GM23248 (cell line): ENCODE results near the gene PROSER1. TPM values are rescaled to one million over a fixed set of nuclear protein-coding genes. Genes with fewer than 3 reads are reported as not detected.

Source experiments
- DNase-seq: peaks from one replicate; pipeline ENCODE4 v3.0.0-alpha.2; 2015
- H2AFZ ChIP-seq: fragments of 200-600 bp; sonication (generic); 2 replicates; pipeline ENCODE4 v1.6.1; 2016; ENCODE audit warnings: antibody characterized with exemption
- H3F3A ChIP-seq: fragments of 200-600 bp; sonication (generic); 2 replicates; pipeline ENCODE4 v1.6.1; 2016; ENCODE audit warnings: mild to moderate bottlenecking, antibody characterized with exemption, mixed run types; ENCODE audit not compliant: insufficient read depth
- H3K27ac ChIP-seq: fragments of 200-600 bp; sonication (generic); 2 replicates; pipeline ENCODE4 v1.5.1; 2016; ENCODE audit warnings: mild to moderate bottlenecking
- H3K27me3 ChIP-seq: fragments of 200-600 bp; sonication (generic); replicated peaks from 2 replicates; pipeline ENCODE4 v1.6.1; 2016; ENCODE audit warnings: mild to moderate bottlenecking; ENCODE audit not compliant: insufficient read depth
- H3K36me3 ChIP-seq: fragments of 200-600 bp; sonication (generic); 2 replicates; pipeline ENCODE4 v1.6.1; 2016; ENCODE audit warnings: low read depth, mild to moderate bottlenecking
- H3K4me1 ChIP-seq: fragments of 200-600 bp; sonication (generic); 2 replicates; pipeline ENCODE4 v1.6.1; 2016; ENCODE audit warnings: mild to moderate bottlenecking; ENCODE audit not compliant: insufficient read depth
- H3K4me2 ChIP-seq: fragments of 200-600 bp; sonication (generic); one replicate; pipeline ENCODE4 v1.6.1; 2016; ENCODE audit warnings: mild to moderate bottlenecking; ENCODE audit not compliant: unreplicated experiment
- H3K4me3 ChIP-seq: fragments of 200-600 bp; sonication (generic); 2 replicates; pipeline ENCODE4 v1.5.1; 2016; ENCODE audit warnings: mild to moderate bottlenecking
- H3K79me2 ChIP-seq: fragments of 200-600 bp; sonication (generic); 2 replicates; pipeline ENCODE4 v1.6.1; 2016; ENCODE audit warnings: mild to moderate bottlenecking; ENCODE audit not compliant: insufficient read depth
- H3K9ac ChIP-seq: fragments of 200-600 bp; sonication (generic); 2 replicates; pipeline ENCODE4 v1.6.1; 2016; ENCODE audit warnings: mild to moderate bottlenecking
- H3K9me2 ChIP-seq: fragments of 200-600 bp; sonication (generic); 2 replicates; pipeline ENCODE4 v1.6.1; 2016; ENCODE audit warnings: mixed run types, mild to moderate bottlenecking, moderate library complexity; ENCODE audit not compliant: insufficient read depth
- H3K9me3 ChIP-seq: fragments of 200-600 bp; sonication (generic); one replicate; pipeline ENCODE4 v1.6.1; 2017; ENCODE audit warnings: low read depth
- H4K20me1 ChIP-seq: fragments of 200-600 bp; sonication (generic); 2 replicates; pipeline ENCODE4 v1.6.0; 2016; ENCODE audit not compliant: insufficient read depth
- EZH2 ChIP-seq: fragments of 200-600 bp; sonication (generic); IDR thresholded peaks from 2 replicates; pipeline ENCODE4 v1.6.1; 2018; ENCODE audit warnings: antibody characterized with exemption, mild to moderate bottlenecking; ENCODE audit not compliant: insufficient read depth, poor library complexity, severe bottlenecking
- EZH2phosphoT487 ChIP-seq: fragments of 200-600 bp; sonication (generic); IDR thresholded peaks from 2 replicates; pipeline ENCODE4 v1.6.1; 2018; ENCODE audit warnings: antibody characterized with exemption, moderate library complexity, mild to moderate bottlenecking, low read depth; ENCODE audit not compliant: insufficient read depth
- WGBS, 2 experiments: methylation state at CpG; one replicate each; pipeline ENCODE4 v1.1.6; 2015 to 2017; ENCODE audit warnings: low lambda C conversion rate in 2 of 2, low coverage in 1 of 2; ENCODE audit errors: missing lambda C conversion rate in 2 of 2; 5-methylcytosine and 5-hydroxymethylcytosine counted together
- in situ Hi-C: fragments of 300-500 bp; cut with MboI; formaldehyde crosslinking; loops from 2 replicates; pipeline ENCODE4 v1.15.0; 2020
- polyA plus RNA-seq: library from polyadenylated mRNA; unstranded; fragments of >200 nt; fragmentation: Nextera tagmentation; extraction: Ambion mirVana; gene quantifications from 2 replicates; pipeline ENCODE4 v1.2.1, GENCODE V29; 2016
- total RNA-seq: library from RNA; depleted of rRNA; stranded (reverse); fragments of >200 nt; shearing (Covaris generic); gene quantifications from 2 replicates; pipeline ENCODE4 v1.2.3, GENCODE V29; 2014

PROSER1 gene
- total and polyA plus RNA-seq, 2 experiments from 2014 or later, result 6.7 to 7.6 TPM

DNA sequence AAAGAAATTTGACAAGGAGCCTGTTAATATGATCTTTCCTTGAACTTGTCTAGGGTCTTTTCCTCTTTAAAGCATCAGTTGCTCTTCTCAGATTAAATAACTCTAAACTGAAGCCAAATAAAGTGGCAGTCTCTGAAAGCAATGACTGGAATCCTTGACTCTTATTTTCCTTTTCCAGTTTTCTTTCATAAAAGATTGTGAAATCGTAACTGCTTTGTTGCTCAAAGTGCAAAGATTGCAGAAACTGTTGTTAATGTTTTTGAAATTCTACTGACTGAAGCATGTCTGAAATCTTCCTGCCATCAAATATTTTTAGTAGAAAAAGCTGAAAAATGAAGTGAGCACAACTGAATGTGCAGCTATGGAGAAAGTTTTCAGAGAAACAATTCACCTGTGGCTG lies 2.3 kb upstream of the PROSER1 start:
- Histone ChIP-seq H3F3A (no peaks in the 10 kb centered on the region), H2AFZ (peak overlapping the region; percentile 32; the same call in 1 of the 2 replicates), H3K79me2 (peaks cover 36% of the 10 kb centered on the region), H3K9me2 (no peaks in the 10 kb centered on the region), H3K9me3 (no peaks in the 10 kb centered on the region), H3K4me2 (no peak overlapping the region), H4K20me1 (0 out of 2 replicates have a peak, but pooled peaks cover 4% of the 10 kb centered on the region), H3K27ac (no peak overlapping the region), H3K4me3 (no peak overlapping the region), H3K36me3 (no peaks in the 10 kb centered on the region), H3K9ac (no peak overlapping the region), H3K4me1 (peaks cover 15% of the 10 kb centered on the region), H3K27me3 (no peaks in the 10 kb centered on the region)
- TF ChIP-seq EZH2 (no peak), EZH2phosphoT487 (no peak)
- in situ Hi-C loops, result loop anchor here (25.0 kb wide), 1 partner anchor 572 kb away; the partner anchor contains the start of gene LHFPL6
- peak; percentile 34 for DNase-seq
- WGBS, 2 experiments, result 14 to 17% methylated on average over 1 of the region's 1 CpG

DNA sequence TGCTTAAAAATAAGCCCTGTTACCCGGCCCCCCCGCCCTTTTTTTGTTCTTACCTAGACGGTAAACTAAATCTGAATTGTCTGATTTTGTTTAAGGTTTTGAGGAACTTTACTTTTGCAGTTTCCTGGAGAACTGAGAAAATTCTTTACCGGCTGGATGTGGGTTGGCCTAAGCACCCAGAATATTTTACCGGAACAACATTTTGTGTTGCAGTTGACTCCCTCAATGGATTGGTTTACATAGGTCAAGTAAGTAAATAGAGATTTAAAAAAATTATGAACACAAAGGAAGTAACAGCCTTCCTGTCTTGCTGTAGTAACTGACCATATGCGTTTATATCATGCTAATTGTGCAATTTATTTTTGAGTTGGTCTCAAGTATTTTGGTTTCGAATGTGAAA lies 1.2 kb upstream of the PROSER1 start:
- Histone ChIP-seq H3K79me2 (peaks cover 48% of the 10 kb centered on the region), H3K27me3 (no peaks in the 10 kb centered on the region), H3K4me2 (peak overlapping the region; percentile 98), H4K20me1 (0 out of 2 replicates have a peak, but pooled peaks cover 4% of the 10 kb centered on the region), H3F3A (no peaks in the 10 kb centered on the region), H3K9me3 (no peaks in the 10 kb centered on the region), H3K4me1 (peaks cover 17% of the 10 kb centered on the region), H3K4me3 (peak overlapping the region; percentile 97), H2AFZ (peak overlapping the region; percentile 99), H3K36me3 (no peaks in the 10 kb centered on the region), H3K9me2 (no peaks in the 10 kb centered on the region), H3K27ac (peak overlapping the region; percentile 65), H3K9ac (peak overlapping the region; percentile 88)
- TF ChIP-seq EZH2 (no peak), EZH2phosphoT487 (no peak)
- peak; percentile 7 for DNase-seq
- 8 to 12% methylated on average over 7 of the region's 7 CpGs for WGBS, 2 experiments
- in situ Hi-C loops, result loop anchor here (25.0 kb wide), 1 partner anchor 573 kb away; the partner anchor contains the start of gene LHFPL6

DNA sequence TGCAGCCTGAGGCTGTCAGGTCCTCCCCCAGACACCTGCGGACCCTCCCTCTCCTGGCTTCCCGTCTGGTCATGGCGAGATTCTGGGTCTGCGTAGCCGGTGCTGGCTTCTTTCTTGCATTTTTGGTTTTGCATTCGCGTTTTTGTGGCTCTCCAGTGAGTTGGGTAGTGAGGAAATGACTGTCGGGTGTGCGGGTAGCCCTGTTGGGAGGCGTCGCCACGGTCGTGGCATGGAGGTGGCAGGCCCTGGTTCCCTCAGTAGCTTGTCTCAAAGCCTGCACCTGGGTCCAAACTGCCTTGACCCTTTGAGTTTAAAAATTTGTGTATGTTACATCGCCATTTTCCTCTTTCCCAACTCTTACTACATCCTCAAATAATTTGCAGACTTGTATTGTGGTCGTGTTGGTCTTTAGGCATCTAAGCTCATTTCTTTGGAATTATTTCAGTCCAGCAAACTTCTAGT lies 711 bp upstream of the PROSER1 start:
- peak overlapping the region; percentile 97 for H3K4me3 ChIP-seq
- TF ChIP-seq EZH2phosphoT487 (no peak), EZH2 (no peak)
- no peaks in the 10 kb centered on the region for H3F3A ChIP-seq
- WGBS, 2 experiments, result 0 to 2% methylated on average over 15 of the region's 15 CpGs
- H3K4me1 ChIP-seq, result peaks cover 17% of the 10 kb centered on the region
- H3K4me2 ChIP-seq, result peak overlapping the region; percentile 98
- 0 out of 2 replicates have a peak, but pooled peaks cover 4% of the 10 kb centered on the region for H4K20me1 ChIP-seq
- in situ Hi-C loops, result loop anchor here (25.0 kb wide), 1 partner anchor 574 kb away; the partner anchor contains the start of gene LHFPL6
- DNase-seq, result peak; percentile 58
- H3K9me2 ChIP-seq, result no peaks in the 10 kb centered on the region
- H2AFZ ChIP-seq, result peak overlapping the region; percentile 99
- peak overlapping the region; percentile 88 for H3K9ac ChIP-seq
- H3K9me3 ChIP-seq, result no peaks in the 10 kb centered on the region
- peak overlapping the region; percentile 65 for H3K27ac ChIP-seq
- no peaks in the 10 kb centered on the region for H3K36me3 ChIP-seq
- peaks cover 53% of the 10 kb centered on the region for H3K79me2 ChIP-seq
- H3K27me3 ChIP-seq, result no peaks in the 10 kb centered on the region

DNA sequence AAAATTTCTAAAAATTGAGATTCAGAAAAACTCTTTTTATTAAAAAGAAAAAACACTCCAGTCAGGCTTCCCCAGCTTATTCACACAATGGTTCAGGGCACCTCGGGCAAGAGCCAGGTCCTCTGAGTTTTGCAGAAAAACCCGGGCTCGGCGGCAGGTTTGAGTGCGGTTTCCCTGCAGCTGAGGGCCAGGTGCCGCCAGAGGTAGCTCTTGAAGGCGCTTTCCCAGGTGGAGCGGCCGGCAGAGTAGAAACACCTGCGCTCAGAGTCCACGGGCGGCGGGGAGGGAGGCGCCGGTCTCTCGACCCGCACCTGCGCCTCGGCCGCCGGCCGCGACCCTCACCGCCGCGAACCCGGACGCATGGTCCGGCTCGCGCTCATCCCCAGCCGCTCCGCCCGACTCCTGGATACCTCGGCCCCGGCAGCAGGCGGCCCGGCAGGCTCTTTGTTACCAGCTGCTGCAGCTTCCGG lies 444 bp downstream of the PROSER1 start:
- in situ Hi-C loops, result loop anchor here (25.0 kb wide), 1 partner anchor 575 kb away; the partner anchor contains the start of gene LHFPL6
- 0 to 1% methylated on average over 9 to 28 of the region's 39 CpGs for WGBS, 2 experiments
- no peaks in the 10 kb centered on the region for H3K9me3 ChIP-seq

More for the DNA sequence above, 444 bp downstream of the PROSER1 start:
- H3K27me3 ChIP-seq, result no peaks in the 10 kb centered on the region
- H3K79me2 ChIP-seq, result peaks cover 63% of the 10 kb centered on the region
- H3K4me3 ChIP-seq, result peak overlapping the region; percentile 97
- no peaks in the 10 kb centered on the region for H3K9me2 ChIP-seq
- no peaks in the 10 kb centered on the region for H3K36me3 ChIP-seq
- peak overlapping the region; percentile 99 for H2AFZ ChIP-seq
- H3K27ac ChIP-seq, result peak overlapping the region; percentile 65
- DNase-seq, result peak; percentile 57
- TF ChIP-seq EZH2 (no peak), EZH2phosphoT487 (no peak)
- H3K4me1 ChIP-seq, result peaks cover 17% of the 10 kb centered on the region
- H3K4me2 ChIP-seq, result peak overlapping the region; percentile 98
- H3K9ac ChIP-seq, result peak overlapping the region; percentile 88
- H4K20me1 ChIP-seq, result 0 out of 2 replicates have a peak, but pooled peaks cover 4% of the 10 kb centered on the region
- no peaks in the 10 kb centered on the region for H3F3A ChIP-seq
